DMS114 treated with DMSO at 0.1 percent for 48 hours (cell line): ENCODE data around the gene RHAG.
A peak's percentile ranks its signal among the peaks of the same experiment; 100 is the strongest.
"Not testable (repeated sequence)": the region's sequence is repeated elsewhere in the genome, so short reads cannot be mapped to it uniquely, and the experiment has no call there.

ENCODE experiments used
- DNase-seq: peaks from one replicate; lab custom pipeline; 2025; ENCODE audit not compliant: unreplicated experiment; lab: John Stamatoyannopoulos, UW

Gene RHAG

GRCh38 chr6:49635978-49636712 is 494 bp downstream of the RHAG start:
- DNase-seq = no peak

GRCh38 chr6:49635480-49635879 is 1.2 kb downstream of the RHAG start:
- no peak for DNase-seq

GRCh38 chr6:49634836-49635218 is 1.8 kb downstream of the RHAG start:
- DNase-seq = no peak

GRCh38 chr6:49634092-49634835 is 2.4 kb downstream of the RHAG start:
- DNase-seq = no peak

- no peak for DNase-seq
Measured at GRCh38 chr6:49633541-49633940, 3.1 kb downstream of the RHAG start.

GRCh38 chr6:49632727-49633126 is 3.9 kb downstream of the RHAG start:
- DNase-seq = no peak

- DNase-seq = not testable (repeated sequence)
Measured at GRCh38 chr6:49629485-49630088, 7.1 kb downstream of the RHAG start.

GRCh38 chr6:49626811-49627210 is 9.8 kb downstream of the RHAG start:
- DNase-seq = no peak

GRCh38 chr6:49618257-49618656 is 18.4 kb downstream of the RHAG start:
- DNase-seq = no peak

- DNase-seq = not testable (repeated sequence)
Measured at GRCh38 chr6:49614144-49614543, 22.5 kb downstream of the RHAG start.

GRCh38 chr6:49609285-49609684 is 27.4 kb downstream of the RHAG start:
- DNase-seq = no peak

- not testable (repeated sequence) for DNase-seq
Measured at GRCh38 chr6:49608275-49608674, 28.4 kb downstream of the RHAG start.

GRCh38 chr6:49607391-49607982 is 29.2 kb downstream of the RHAG start:
- no peak for DNase-seq

- peak; percentile 62 for DNase-seq
Measured at GRCh38 chr6:49606721-49607390, 29.8 kb downstream of the RHAG start.

GRCh38 chr6:49604080-49604479 is 32.6 kb downstream of the RHAG start:
- not testable (repeated sequence) for DNase-seq

GRCh38 chr6:49587262-49587661 is 49.4 kb downstream of the RHAG start:
- not testable (repeated sequence) for DNase-seq

GRCh38 chr6:49582529-49582928 is 54.1 kb downstream of the RHAG start:
- DNase-seq = no peak

- no peak for DNase-seq
Measured at GRCh38 chr6:49579649-49580048, 57.0 kb downstream of the RHAG start.

GRCh38 chr6:49576618-49577017 is 60.0 kb downstream of the RHAG start:
- DNase-seq = no peak

- no peak for DNase-seq
Measured at GRCh38 chr6:49570474-49571079, 66.1 kb downstream of the RHAG start.

- DNase-seq = no peak
Measured at GRCh38 chr6:49565855-49566254, 70.8 kb downstream of the RHAG start.
